Measurements from ENCODE around the gene DYDC2.

The DYDC2 gene

DNA sequence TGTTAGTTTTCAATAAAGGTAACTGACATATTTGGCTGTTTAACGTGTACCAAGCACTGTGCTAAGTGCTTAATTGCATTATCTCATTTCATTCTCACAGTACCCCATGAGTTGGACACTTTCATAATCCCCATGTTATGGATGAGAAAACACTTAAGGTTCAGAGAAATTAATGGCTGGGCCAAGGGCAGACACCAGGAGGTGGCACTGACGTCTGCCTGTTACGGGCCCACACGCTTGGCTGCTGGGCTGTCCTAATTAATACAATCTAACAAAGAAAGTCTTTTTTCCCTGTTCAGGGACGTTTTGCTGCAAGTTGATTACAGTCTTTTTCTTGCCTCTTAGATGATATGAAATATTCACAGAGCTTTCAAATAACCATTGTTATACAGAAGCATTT is 16.1 kb downstream of the DYDC2 start:
- no peak for DNase-seq

DNA sequence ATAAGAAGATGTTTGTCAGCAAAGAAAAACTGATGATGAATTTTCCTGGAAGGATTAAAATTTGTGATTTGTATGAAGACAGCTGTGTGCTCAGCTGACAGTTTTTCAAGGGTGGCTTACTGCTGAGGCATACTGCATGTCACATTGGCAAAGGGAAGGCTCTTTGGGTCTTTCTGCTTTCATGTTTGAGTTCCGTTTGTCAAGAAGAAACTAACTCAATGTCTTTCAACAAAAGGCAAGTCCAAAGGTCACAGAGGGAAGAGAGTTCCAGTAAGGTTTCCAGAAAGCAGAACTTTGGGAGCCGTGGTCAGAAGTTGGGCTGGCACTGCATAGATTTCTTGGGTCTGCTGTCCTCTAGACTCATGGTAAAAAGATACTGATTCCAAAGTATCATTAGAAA is 16.9 kb downstream of the DYDC2 start:
- no peak for DNase-seq

DNA sequence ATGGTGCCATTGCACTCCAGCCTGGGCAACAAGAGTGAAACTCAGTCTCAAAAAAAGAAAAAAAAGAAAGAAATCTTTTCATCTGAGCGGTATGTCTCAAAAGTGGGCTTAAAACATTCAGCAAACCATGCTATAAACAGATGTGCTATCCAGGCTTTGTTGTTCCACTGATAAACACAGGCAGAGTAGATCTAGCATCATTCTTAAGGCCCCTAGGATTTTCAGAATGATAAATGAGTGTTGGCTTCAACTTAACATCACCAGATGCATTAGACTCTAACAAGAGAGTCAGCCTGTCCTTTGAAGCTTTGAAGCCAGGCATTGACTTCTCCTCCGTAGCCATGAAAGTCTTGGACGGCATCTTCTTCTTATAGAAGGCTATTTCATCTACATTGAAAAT is 23.1 kb downstream of the DYDC2 start:
- no peak for DNase-seq

- no peak for DNase-seq
These were observed 23.6 kb downstream of the DYDC2 start for GRCh38 chr10:80380185-80380584.

DNA sequence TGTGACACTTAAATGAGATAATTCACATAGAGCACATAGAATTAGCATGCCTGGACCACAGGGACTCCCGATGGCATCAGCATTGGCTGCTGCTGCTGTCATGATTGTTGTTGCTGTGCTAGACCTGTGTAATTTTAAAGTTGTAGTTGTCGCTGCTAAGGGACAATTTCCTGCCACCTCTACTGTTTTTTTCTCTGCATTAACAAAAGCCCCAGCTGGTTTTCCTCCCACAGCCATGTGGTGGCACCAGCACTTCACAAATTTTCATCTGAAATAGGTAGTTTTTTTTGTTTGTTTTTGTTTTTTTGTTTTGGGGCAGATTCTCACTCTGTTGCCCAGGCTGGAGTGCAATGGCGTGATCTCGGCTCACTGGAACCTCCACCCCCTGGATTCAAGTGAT is 26.4 kb downstream of the DYDC2 start:
- no peak for DNase-seq

- DNase-seq, result no peak
These were observed 34.2 kb downstream of the DYDC2 start for GRCh38 chr10:80390740-80391139.

DNA sequence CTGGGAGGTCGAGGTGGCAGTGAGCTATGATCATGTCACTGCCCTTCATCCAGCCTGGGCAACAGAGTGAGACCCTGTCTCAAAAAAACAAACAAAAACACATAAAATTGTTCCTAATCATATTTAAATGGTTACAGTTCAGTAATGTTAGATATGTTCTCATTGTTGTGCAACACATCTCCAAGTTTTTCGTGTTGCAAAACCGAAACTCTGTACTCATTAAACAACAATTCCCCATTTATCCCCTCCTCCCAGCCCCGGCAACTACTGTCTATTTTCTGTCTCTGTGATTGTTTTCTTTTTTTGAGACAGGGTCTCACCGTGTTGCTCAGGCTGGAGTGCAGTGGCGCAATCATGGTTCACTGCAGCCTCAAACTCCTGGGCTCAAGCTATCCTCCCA is 35.7 kb downstream of the DYDC2 start:
- DNase-seq, result no peak

GRCh38 chr10:80394358-80394916 is 37.9 kb downstream of the DYDC2 start:
- no peak for DNase-seq

DNA sequence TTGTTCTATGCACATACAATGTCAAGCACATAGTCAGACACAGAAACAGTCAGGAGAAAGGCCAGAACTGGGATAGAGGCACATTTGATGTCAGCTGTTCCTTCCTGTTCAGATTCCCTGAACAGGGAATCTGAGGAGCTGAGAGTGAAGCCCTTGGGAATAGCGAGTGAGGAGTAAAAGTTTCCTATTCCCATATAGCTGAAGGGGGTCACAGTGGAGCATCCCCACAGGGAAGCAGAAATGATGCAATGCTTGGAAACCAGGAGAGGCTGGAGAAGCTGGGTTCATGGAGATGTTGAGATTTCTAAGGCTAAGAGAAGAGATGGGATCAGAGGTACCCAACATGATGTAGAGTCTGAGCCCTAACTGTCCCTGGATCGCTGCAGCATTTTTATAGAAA is 40.4 kb downstream of the DYDC2 start:
- DNase-seq, result no peak

GRCh38 chr10:80400136-80400804 is 43.7 kb downstream of the DYDC2 start:
- no peak for DNase-seq

DNA sequence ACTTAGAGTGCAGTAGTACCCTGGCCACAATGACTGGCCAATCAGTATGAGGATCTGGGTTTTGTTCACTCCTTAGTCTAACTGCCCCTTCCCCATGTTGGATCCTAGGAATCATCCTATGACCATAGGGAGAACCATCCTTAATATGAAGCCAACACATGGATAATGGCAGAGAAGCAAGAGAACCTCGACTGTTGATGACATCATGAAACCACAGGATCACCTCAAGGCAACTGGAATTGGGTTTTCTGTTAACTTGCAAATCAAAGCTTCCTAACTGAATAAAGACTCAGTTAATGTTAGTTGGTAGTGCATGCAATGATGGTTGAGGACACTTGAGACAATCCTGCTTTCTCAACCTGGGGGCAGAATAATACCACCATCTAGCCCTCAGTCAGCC is 48.5 kb downstream of the DYDC2 start:
- DNase-seq, result no peak

DNA sequence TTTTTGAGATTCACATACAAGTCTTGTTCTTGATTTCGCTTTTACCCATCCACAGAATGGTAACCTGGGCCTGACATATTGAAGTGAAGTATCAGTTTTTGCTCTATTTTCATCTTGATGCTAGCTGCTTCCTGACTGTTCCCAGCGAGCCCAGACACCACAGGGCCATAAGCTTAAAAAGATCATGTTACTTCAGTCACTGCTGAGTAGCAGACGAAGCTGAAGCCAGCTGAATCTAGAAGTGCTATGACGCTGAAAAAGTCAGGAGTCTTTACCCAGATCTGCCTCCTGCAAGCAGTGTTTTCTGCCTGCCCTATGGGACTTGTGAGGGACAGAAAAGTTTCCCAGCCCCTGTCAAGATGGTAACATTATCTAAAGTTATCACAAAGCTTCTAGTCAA is 49.0 kb downstream of the DYDC2 start:
- DNase-seq, result no peak

DNA sequence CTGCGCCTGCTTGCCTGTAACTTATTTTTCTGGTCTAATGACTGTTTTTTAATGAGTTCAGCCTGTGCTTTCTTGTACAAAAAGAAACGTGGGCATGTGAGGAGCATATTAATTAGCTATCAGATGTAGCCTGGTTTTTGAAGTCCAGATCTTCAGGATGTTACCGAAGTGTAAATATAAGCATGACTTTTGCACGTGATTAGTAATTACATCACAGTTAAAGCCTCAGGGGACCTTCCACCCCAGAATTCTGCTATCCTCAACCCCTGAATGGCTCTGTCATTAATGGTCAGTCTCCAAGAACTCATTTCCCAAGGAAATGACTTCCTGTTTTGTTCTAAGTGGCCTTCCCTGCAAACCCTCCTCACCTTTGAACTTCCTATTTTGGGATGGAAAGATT is 49.6 kb downstream of the DYDC2 start:
- DNase-seq, result no peak

- DNase-seq, result no peak
These were observed 51.2 kb downstream of the DYDC2 start for GRCh38 chr10:80407812-80408241.

GRCh38 chr10:80408242-80409101 is 51.9 kb downstream of the DYDC2 start, which contains the start of gene PRXL2A:
Gene PRXL2A, plus strand, starts transcription at chr10:80408551. Its CDS starts 11,917 bp downstream, at chr10:80420468.
- no peak for DNase-seq

DNA sequence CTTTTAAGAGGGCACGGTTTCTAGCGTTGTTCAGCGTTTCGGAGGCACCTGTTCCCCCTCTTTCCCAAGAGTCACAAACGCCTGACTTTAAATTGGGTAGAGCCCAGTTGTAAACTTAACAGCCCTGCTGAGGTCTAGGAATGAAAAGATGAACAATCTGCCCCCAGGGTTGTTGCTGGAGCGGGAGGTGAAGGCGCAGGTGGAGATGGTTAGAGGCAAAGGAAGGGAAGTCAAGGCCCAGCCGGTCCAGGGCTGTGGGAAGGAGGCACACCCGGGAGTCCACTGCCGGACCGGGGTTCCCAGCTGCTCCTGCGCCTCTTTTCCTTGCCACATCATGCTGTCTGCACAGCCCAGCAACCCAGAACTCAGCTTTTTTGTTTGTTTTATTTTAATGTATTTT is 52.5 kb downstream of the DYDC2 start:
- DNase-seq, result no peak

GRCh38 chr10:80410122-80410521 is 53.5 kb downstream of the DYDC2 start:
- no peak for DNase-seq

DNA sequence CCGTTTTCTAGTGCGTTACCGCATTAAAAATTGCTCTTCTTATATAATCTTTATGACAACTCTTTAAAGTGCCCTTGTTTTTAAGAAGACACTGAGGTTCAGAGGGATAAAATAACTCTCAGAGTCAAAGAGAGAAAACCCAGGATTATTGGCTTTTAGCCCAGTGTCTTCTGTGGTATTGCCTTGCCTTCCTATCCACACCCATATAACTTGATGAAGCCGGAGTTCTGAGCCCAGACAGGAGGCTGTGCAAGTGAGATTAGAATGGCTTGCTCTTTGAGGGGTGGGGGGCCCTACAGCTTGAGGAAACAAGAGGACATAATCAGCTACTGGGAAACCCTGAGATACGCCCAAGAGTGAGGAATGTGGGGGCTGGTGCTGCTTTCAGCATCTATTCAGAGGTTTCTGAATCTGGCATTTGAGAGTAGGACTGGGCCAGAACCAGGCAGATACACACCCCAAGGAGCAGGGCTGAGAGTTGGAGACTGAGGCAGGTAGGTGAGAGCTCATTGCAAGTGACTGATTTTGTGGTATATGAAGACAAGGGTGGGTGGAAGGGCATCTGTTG is 54.1 kb downstream of the DYDC2 start:
- no peak for DNase-seq

DNA sequence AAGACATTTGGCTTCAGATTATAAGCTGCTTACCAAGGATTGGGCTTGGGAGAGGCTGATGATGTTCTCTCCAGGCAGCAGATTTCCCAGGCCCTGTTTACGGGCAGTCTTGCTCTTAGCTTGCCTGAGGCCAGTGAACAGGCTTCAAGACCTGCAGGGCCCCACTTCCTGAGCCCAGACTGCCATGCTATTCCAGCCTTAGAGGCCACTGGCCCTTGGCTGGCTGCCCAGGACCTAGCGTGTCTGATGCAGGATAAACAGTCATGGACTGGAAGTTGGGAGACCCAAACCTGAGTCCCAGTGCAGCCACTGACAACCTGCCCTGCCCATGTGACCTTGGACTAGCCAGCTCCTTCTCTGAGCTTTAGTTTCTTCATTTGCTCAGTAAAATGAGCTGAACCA is 54.7 kb downstream of the DYDC2 start:
- no peak for DNase-seq

DNA sequence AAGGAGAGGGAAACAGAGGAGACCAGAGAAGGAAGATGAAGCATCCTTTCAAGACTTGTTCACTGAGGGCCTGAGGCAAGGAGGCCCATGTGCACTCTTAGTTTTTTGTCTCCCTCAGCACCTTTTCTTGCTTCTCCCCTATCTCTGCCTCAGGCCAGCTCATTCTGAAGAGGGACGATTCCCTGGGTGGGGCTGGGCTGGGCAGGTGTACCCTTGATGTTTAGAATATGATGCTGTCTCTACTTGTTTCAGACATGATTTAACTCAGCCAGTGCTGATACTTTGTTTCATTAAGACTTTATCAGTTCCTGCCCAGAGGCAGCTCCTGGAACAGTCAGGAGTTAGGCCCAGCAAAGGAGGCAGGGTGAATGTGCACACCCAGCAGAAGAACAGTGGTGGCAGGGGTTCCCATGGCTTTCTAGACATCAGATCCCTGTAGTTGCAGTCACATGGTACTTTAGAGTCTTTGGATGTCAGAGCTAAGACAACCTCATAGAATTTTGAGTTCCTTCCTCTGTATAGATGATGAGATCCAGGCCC is 55.2 kb downstream of the DYDC2 start:
- DNase-seq, result no peak

GRCh38 chr10:80412486-80412885 is 55.9 kb downstream of the DYDC2 start:
- no peak for DNase-seq

- no peak for DNase-seq
These were observed 56.9 kb downstream of the DYDC2 start for GRCh38 chr10:80413271-80413996.
